PC-9 (cell line): ENCODE data around the gene LNX1. TPM values are rescaled to one million over a fixed set of nuclear protein-coding genes. Genes with fewer than 3 reads are reported as not detected.

Experiments
- BruUV-seq: library from RNA; stranded (reverse); fragments of 400-500 nt; replicated peaks from 2 replicates; lab custom pipeline; 2021; lab: Mats Ljungman, UMichigan
- CTCF ChIA-PET: fragments of 300-600 bp; sonication (Branson Sonifier 250); formaldehyde crosslinking; loops from one replicate; lab custom pipeline; 2022; ENCODE audit warnings: antibody characterized with exemption; lab: Charles Lee
- POLR2A ChIA-PET: fragments of 300-600 bp; sonication (Branson Sonifier 250); formaldehyde crosslinking; loops from one replicate; lab custom pipeline; 2022; ENCODE audit warnings: antibody characterized with exemption; ENCODE audit not compliant: unreplicated experiment; lab: Charles Lee
- DNase-seq, 2 experiments: peaks; one replicate each; pipeline versions ENCODE4 v3.0.0 to v3.0.0-alpha.2; 2015 to 2022; ENCODE audit warnings: mixed read lengths in 1 of 2
- H2AFZ ChIP-seq: fragments of 200-600 bp; sonication (generic); 2 replicates; pipeline ENCODE4 v1.8.1; 2017; ENCODE audit warnings: antibody characterized with exemption
- H3F3A ChIP-seq: fragments of 200-600 bp; sonication (generic); 2 replicates; pipeline ENCODE4 v1.8.1; 2017; ENCODE audit warnings: antibody characterized with exemption, mild to moderate bottlenecking, low read depth; ENCODE audit not compliant: insufficient read depth
- H3K27ac ChIP-seq: fragments of 200-600 bp; sonication (generic); 2 replicates; pipeline ENCODE4 v1.6.1; 2016; ENCODE audit warnings: mixed run types
- H3K27me3 ChIP-seq: fragments of 200-600 bp; sonication (generic); 2 replicates; pipeline ENCODE4 v1.6.1; 2016; ENCODE audit warnings: low read depth, mixed run types; ENCODE audit not compliant: insufficient read depth
- H3K36me3 ChIP-seq: fragments of 200-600 bp; sonication (generic); 2 replicates; pipeline ENCODE4 v1.6.1; 2016; ENCODE audit warnings: low read depth, mixed run types
- H3K4me1 ChIP-seq: fragments of 200-600 bp; sonication (generic); replicated peaks from 2 replicates; pipeline ENCODE4 v1.6.1; 2016; ENCODE audit warnings: mixed run types; ENCODE audit not compliant: insufficient read depth
- H3K4me2 ChIP-seq: fragments of 200-600 bp; sonication (generic); 2 replicates; pipeline ENCODE4 v1.6.1; 2017; ENCODE audit warnings: mixed run types
- H3K4me3 ChIP-seq: fragments of 200-600 bp; sonication (generic); 2 replicates; pipeline ENCODE4 v1.6.1; 2016; ENCODE audit warnings: mixed run types
- H3K79me2 ChIP-seq: fragments of 200-600 bp; sonication (generic); 2 replicates; pipeline ENCODE4 v1.6.1; 2017; ENCODE audit warnings: low read depth, mixed run types
- H3K9me2 ChIP-seq: fragments of 200-600 bp; sonication (generic); 2 replicates; pipeline ENCODE4 v1.8.1; 2017; ENCODE audit warnings: mild to moderate bottlenecking; ENCODE audit not compliant: insufficient read depth
- H3K9me3 ChIP-seq: fragments of 200-600 bp; sonication (generic); 2 replicates; pipeline ENCODE4 v1.8.1; 2016; ENCODE audit warnings: low read depth; ENCODE audit not compliant: insufficient read depth
- H4K20me1 ChIP-seq: fragments of 200-600 bp; sonication (generic); 2 replicates; pipeline ENCODE4 v1.8.1; 2017; ENCODE audit not compliant: insufficient read depth
- EZH2 ChIP-seq: fragments of 200-600 bp; sonication (generic); IDR thresholded peaks from 2 replicates; pipeline ENCODE4 v1.8.0; 2017; ENCODE audit warnings: antibody characterized with exemption, low read depth
- intact Hi-C: fragments of 100-400 bp; cut with micrococcal nuclease; formaldehyde crosslinking; loops from one replicate; pipeline ENCODE4 v1.10.0; 2022; ENCODE audit not compliant: unreplicated experiment
- total RNA-seq: library from RNA; stranded (reverse); gene quantifications from 2 replicates; pipeline ENCODE4 v1.2.3, GENCODE V29; 2021
- TF ChIP-seq, protein P1 (sequence below): fragments of 200-600 bp; sonication (generic); conservative IDR thresholded peaks from 2 replicates; pipeline ENCODE4 v1.6.1; 2017; ENCODE audit warnings: mixed run types, antibody characterized with exemption, mild to moderate bottlenecking, moderate library complexity

Gene LNX1
- total RNA-seq, 1 experiment from 2014 or later, result 3.4 TPM

DNA sequence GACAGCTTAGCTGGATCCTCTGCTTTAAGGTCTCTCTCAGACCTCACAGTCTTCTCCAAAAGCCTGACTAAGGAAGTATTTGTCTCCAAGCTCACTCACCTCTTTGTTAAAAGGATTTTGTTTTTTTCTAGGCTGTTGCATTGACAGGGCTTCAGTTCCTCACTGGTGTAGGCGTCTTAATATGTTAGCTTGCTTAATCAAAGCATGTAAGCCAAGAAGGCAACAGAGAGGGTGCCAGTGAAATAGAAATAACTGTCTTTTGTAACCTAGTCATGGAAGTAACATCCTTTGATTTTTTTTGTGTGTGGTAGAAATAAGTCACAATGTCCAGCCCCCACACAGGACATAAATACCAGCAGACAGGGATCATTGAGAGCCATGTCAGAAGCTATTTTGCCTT, 155.0 kb downstream of the LNX1 start:
- ChIA-PET POLR2A (no interaction called here), CTCF (no interaction called here)
- no TSS peak for BruUV-seq
- Histone ChIP-seq H2AFZ (no peak overlapping the region), H3K79me2 (peaks cover 9% of the 10 kb centered on the region; the same call in 1 of the 2 replicates), H3K9me2 (no peaks in the 10 kb centered on the region), H3K9me3 (no peaks in the 10 kb centered on the region), H3F3A (peaks cover 12% of the 10 kb centered on the region; the same call in 1 of the 2 replicates), H3K27ac (no peak overlapping the region), H3K4me2 (no peak overlapping the region), H3K27me3 (no peaks in the 10 kb centered on the region), H4K20me1 (peaks cover 3% of the 10 kb centered on the region; the same call in 1 of the 2 replicates), H3K4me1 (no peaks in the 10 kb centered on the region), H3K4me3 (no peak overlapping the region), H3K36me3 (0 out of 2 replicates have a peak, but pooled peaks cover under 1% of the 10 kb centered on the region)
- intact Hi-C loops, result no loop called here
- TF ChIP-seq EZH2, result no peak
- TF ChIP-seq, protein P1, sequence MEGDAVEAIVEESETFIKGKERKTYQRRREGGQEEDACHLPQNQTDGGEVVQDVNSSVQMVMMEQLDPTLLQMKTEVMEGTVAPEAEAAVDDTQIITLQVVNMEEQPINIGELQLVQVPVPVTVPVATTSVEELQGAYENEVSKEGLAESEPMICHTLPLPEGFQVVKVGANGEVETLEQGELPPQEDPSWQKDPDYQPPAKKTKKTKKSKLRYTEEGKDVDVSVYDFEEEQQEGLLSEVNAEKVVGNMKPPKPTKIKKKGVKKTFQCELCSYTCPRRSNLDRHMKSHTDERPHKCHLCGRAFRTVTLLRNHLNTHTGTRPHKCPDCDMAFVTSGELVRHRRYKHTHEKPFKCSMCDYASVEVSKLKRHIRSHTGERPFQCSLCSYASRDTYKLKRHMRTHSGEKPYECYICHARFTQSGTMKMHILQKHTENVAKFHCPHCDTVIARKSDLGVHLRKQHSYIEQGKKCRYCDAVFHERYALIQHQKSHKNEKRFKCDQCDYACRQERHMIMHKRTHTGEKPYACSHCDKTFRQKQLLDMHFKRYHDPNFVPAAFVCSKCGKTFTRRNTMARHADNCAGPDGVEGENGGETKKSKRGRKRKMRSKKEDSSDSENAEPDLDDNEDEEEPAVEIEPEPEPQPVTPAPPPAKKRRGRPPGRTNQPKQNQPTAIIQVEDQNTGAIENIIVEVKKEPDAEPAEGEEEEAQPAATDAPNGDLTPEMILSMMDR, result no peak
- no peak for DNase-seq

DNA sequence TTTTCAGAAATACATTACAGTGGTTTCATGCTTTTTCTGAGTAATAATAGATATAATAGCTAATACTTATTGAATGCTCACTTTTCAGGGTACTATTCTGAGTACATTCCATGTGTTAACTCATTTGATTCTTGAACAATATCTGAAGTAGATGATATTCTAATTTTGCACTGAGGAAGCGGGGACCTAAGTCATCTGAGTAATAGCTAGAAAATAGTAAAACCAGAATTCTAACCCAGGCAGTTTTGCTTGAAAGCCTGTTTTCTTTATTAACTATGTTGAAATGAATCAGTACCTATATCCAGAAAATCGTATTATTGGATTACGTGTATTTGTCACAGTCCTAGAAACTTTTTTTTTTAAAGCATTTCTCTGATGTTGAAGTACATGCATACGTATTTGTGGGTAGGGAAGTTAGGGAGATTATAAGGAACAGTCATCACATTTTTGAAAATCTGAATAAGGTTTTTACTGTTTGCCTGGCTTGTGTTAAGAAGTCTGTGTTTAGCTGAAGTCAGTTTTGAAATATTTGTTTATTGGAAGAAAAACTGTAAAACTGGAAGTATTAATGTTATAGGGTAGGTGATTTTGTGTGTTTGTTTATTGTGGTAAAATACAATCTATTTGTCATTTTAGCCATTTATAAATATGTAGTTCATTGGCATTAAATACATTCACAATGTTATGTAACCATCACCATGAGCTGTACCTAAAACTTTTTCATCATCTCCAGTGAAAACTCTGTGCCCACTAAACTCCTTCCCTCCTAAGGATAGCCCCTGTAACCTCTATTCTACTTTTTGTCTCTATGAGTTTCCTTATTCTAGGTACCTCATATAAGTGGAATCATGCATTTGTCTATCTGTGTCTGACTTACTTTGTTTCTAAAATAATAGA, 158.5 kb downstream of the LNX1 start:
- CTCF ChIA-PET, result no interaction called here
- intact Hi-C loops, result no loop called here
- H3K9me3 ChIP-seq, result no peaks in the 10 kb centered on the region
- H3F3A ChIP-seq, result peaks cover 12% of the 10 kb centered on the region; the same call in 1 of the 2 replicates
- H3K36me3 ChIP-seq, result 0 out of 2 replicates have a peak, but pooled peaks cover 14% of the 10 kb centered on the region
- H4K20me1 ChIP-seq, result peaks cover 3% of the 10 kb centered on the region; the same call in 1 of the 2 replicates
- no peaks in the 10 kb centered on the region for H3K9me2 ChIP-seq
- no peak overlapping the region for H3K4me3 ChIP-seq
- H3K4me2 ChIP-seq, result no peak overlapping the region
- POLR2A ChIA-PET, result no interaction called here
- H3K27me3 ChIP-seq, result no peaks in the 10 kb centered on the region
- no peak for TF ChIP-seq EZH2
- TF ChIP-seq, protein P1, result no peak
- H3K79me2 ChIP-seq, result no peaks in the 10 kb centered on the region
- no peak overlapping the region for H3K27ac ChIP-seq
- H3K4me1 ChIP-seq, result no peaks in the 10 kb centered on the region
- no peak for DNase-seq
- H2AFZ ChIP-seq, result no peak overlapping the region
- no TSS peak for BruUV-seq

DNA sequence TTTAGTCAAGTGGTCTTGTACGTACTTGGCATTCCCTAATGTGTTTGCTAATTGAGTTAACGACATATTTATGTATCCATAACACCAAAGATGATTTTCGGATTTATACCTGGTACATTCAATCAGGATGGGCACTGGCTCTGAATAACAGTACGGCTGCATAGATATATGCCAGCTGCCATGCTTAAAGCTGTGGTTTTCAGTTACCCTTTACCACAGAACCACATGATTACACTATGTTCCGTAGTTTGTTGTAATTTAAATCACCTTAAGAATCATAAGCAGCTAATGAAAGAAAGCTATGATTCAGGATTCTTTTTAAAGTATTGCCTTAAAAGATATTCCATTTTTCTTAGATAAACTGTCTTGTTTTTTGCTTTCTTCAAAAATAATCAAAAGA, 160.2 kb downstream of the LNX1 start:
- Histone ChIP-seq H3K4me3 (no peak overlapping the region), H3K27ac (no peak overlapping the region), H3F3A (peaks cover 12% of the 10 kb centered on the region; the same call in 1 of the 2 replicates), H2AFZ (no peak overlapping the region), H3K9me3 (no peaks in the 10 kb centered on the region), H3K9me2 (no peaks in the 10 kb centered on the region), H3K4me1 (no peaks in the 10 kb centered on the region), H3K27me3 (no peaks in the 10 kb centered on the region), H4K20me1 (peaks cover 3% of the 10 kb centered on the region; the same call in 1 of the 2 replicates), H3K4me2 (no peak overlapping the region), H3K79me2 (no peaks in the 10 kb centered on the region), H3K36me3 (0 out of 2 replicates have a peak, but pooled peaks cover 14% of the 10 kb centered on the region)
- no peak for DNase-seq
- CTCF ChIA-PET, result no interaction called here
- BruUV-seq, result no TSS peak
- TF ChIP-seq, protein P1, result no peak
- TF ChIP-seq EZH2, result no peak
- intact Hi-C loops, result no loop called here
- POLR2A ChIA-PET, result no interaction called here
